ENCODE measurements around the gene WWC2.

The WWC2 gene

GRCh38 chr4:183098723-183099536 lies at the start of gene WWC2:
WWC2 (plus strand) TSS chr4:183099257; CDS start chr4:183099492, 235 bp downstream.
- peak; percentile 59 for DNase-seq (ENCODE audit: low read depth)

- DNase-seq (ENCODE audit: low read depth): no peak
Observed at GRCh38 chr4:183053681-183054080, 45.4 kb upstream of the WWC2 start.

GRCh38 chr4:183057255-183057654 lies 41.8 kb upstream of the WWC2 start:
- DNase-seq (ENCODE audit: low read depth): no peak

- DNase-seq (ENCODE audit: low read depth): no peak
Observed at GRCh38 chr4:183059797-183060196, 39.3 kb upstream of the WWC2 start.

GRCh38 chr4:183068502-183068901 lies 30.6 kb upstream of the WWC2 start:
- no peak for DNase-seq (ENCODE audit: low read depth)

- no peak for DNase-seq (ENCODE audit: low read depth)
Observed at GRCh38 chr4:183071222-183071621, 27.8 kb upstream of the WWC2 start.

GRCh38 chr4:183072176-183072575 lies 26.9 kb upstream of the WWC2 start:
- no peak for DNase-seq (ENCODE audit: low read depth)

GRCh38 chr4:183073838-183074145 lies 25.3 kb upstream of the WWC2 start:
- no peak for DNase-seq (ENCODE audit: low read depth)

- DNase-seq (ENCODE audit: low read depth): no peak
Observed at GRCh38 chr4:183074288-183074990, 24.6 kb upstream of the WWC2 start.

GRCh38 chr4:183078634-183079033 lies 20.4 kb upstream of the WWC2 start:
- DNase-seq (ENCODE audit: low read depth): no peak

GRCh38 chr4:183080372-183081115 lies 18.5 kb upstream of the WWC2 start:
- DNase-seq (ENCODE audit: low read depth): no peak

- no peak for DNase-seq (ENCODE audit: low read depth)
Observed at GRCh38 chr4:183081116-183081469, 18.0 kb upstream of the WWC2 start.

GRCh38 chr4:183082053-183082452 lies 17.0 kb upstream of the WWC2 start:
- no peak for DNase-seq (ENCODE audit: low read depth)

GRCh38 chr4:183094393-183095198 lies 4.5 kb upstream of the WWC2 start:
- DNase-seq (ENCODE audit: low read depth): no peak

- DNase-seq (ENCODE audit: low read depth): no peak
Observed at GRCh38 chr4:183095199-183095512, 3.9 kb upstream of the WWC2 start.

GRCh38 chr4:183096276-183096965 lies 2.6 kb upstream of the WWC2 start:
- no peak for DNase-seq (ENCODE audit: low read depth)

GRCh38 chr4:183097231-183098018 lies 1.6 kb upstream of the WWC2 start:
- no peak for DNase-seq (ENCODE audit: low read depth)

GRCh38 chr4:183098019-183098722 lies 886 bp upstream of the WWC2 start:
- DNase-seq (ENCODE audit: low read depth): no peak

- no peak for DNase-seq (ENCODE audit: low read depth)
Observed at GRCh38 chr4:183099537-183100297, 660 bp downstream of the WWC2 start.

GRCh38 chr4:183100298-183100599 lies 1.2 kb downstream of the WWC2 start:
- no peak for DNase-seq (ENCODE audit: low read depth)
